SK-N-SH (cell line): ENCODE results near the gene RAD51B. TPM values are rescaled to one million over a fixed set of nuclear protein-coding genes. Genes with fewer than 3 reads are reported as not detected.
A peak's percentile ranks its signal among the peaks of the same experiment; 100 is the strongest.

ENCODE experiments used
- CTCF ChIA-PET: fragments of 300-600, 350-600 bp; formaldehyde crosslinking; extraction: SDS; loops from one replicate; lab custom pipeline; 2021; lab: Yijun Ruan, JAX
- POLR2A ChIA-PET: fragments of 350-600 bp; sonication (Branson Sonifier 250); formaldehyde crosslinking; extraction: SDS; loops from one replicate; lab custom pipeline; 2020; ENCODE audit warnings: antibody characterized with exemption, inconsistent platforms; lab: Yijun Ruan, JAX
- DNase-seq: peaks from one replicate; pipeline ENCODE4 v3.0.0; 2012
- H2AFZ ChIP-seq: fragments of 200-600 bp; sonication (generic); 2 replicates; pipeline ENCODE4 v1.8.1; 2016; ENCODE audit warnings: antibody characterized with exemption, mild to moderate bottlenecking, low read depth
- H3F3A ChIP-seq: fragments of 200-600 bp; sonication (generic); replicated peaks from 2 replicates; pipeline ENCODE3; 2016; ENCODE audit warnings: antibody characterized with exemption, mild to moderate bottlenecking; ENCODE audit not compliant: insufficient read depth
- H3K27ac ChIP-seq, 2 experiments: fragments of 200-500 bp in 1 of 2; fragments of 200-600 bp in 1 of 2; sonication (Bioruptor generic) in 1 of 2; sonication (generic), shearing (Covaris generic) in 1 of 2; 2 replicates each; pipeline versions ENCODE4 v1.5.1 to v1.6.1; 2014 to 2016; ENCODE audit warnings: low read depth in 2 of 2, inconsistent platforms in 1 of 2, low read length in 1 of 2, mild to moderate bottlenecking in 1 of 2, mixed read lengths in 1 of 2
- H3K27me3 ChIP-seq: fragments of 200-600 bp; sonication (generic), shearing (Covaris generic); 2 replicates; pipeline ENCODE4 v1.6.1; 2016; ENCODE audit warnings: mixed run types; ENCODE audit not compliant: insufficient read depth
- H3K36me3 ChIP-seq, 2 experiments: fragments of 200-500 bp in 1 of 2; fragments of 200-600 bp in 1 of 2; sonication (Bioruptor generic) in 1 of 2; sonication (generic) in 1 of 2; replicated peaks in 1 of 2; 2 replicates each; pipeline versions ENCODE3 to v1.5.1; 2014 to 2016; ENCODE audit warnings: low read length in 1 of 2, mild to moderate bottlenecking in 1 of 2; ENCODE audit not compliant: insufficient read depth in 2 of 2, control insufficient read depth in 1 of 2
- H3K4me1 ChIP-seq, 2 experiments: fragments of 200-500 bp in 1 of 2; fragments of 200-600 bp in 1 of 2; sonication (Bioruptor generic) in 1 of 2; sonication (generic), shearing (Covaris generic) in 1 of 2; 2 replicates each; pipeline versions ENCODE4 v1.5.1 to v1.6.1; 2014 to 2016; ENCODE audit warnings: low read depth in 1 of 2, low read length in 1 of 2, mixed run types in 1 of 2; ENCODE audit not compliant: insufficient read depth in 2 of 2, control insufficient read depth in 1 of 2
- H3K4me2 ChIP-seq: fragments of 200-600 bp; sonication (generic), shearing (Covaris generic); 2 replicates; pipeline ENCODE4 v1.6.1; 2017; ENCODE audit warnings: mixed run types
- H3K4me3 ChIP-seq, 2 experiments: fragments of 200-500 bp in 1 of 2; fragments of 200-600 bp in 1 of 2; sonication (Bioruptor generic) in 1 of 2; sonication (generic), shearing (Covaris generic) in 1 of 2; 2 replicates each; pipeline versions ENCODE4 v1.5.1 to v1.8.1; 2014 to 2016; ENCODE audit warnings: low read depth in 2 of 2, inconsistent platforms in 1 of 2, low read length in 1 of 2, mild to moderate bottlenecking in 1 of 2, mixed read lengths in 1 of 2, moderate library complexity in 1 of 2
- H3K79me2 ChIP-seq: fragments of 200-600 bp; sonication (generic); 2 replicates; pipeline ENCODE4 v1.8.1; 2017; ENCODE audit warnings: mild to moderate bottlenecking; ENCODE audit not compliant: insufficient read depth
- H3K9ac ChIP-seq: fragments of 200-600 bp; sonication (generic); 2 replicates; pipeline ENCODE4 v1.6.1; 2017; ENCODE audit warnings: mixed run types
- H3K9me2 ChIP-seq: fragments of 200-600 bp; sonication (generic); 2 replicates; pipeline ENCODE4 v1.6.1; 2017; ENCODE audit warnings: mixed run types
- H3K9me3 ChIP-seq: fragments of 200-600 bp; sonication (generic); 2 replicates; pipeline ENCODE4 v1.6.1; 2017; ENCODE audit warnings: mixed run types, mild to moderate bottlenecking, moderate library complexity
- H4K20me1 ChIP-seq: fragments of 200-600 bp; sonication (generic); 2 replicates; pipeline ENCODE4 v1.6.1; 2017; ENCODE audit warnings: mild to moderate bottlenecking, mixed run types; ENCODE audit not compliant: insufficient read depth
- CHD2 ChIP-seq: fragments of 150-350 bp; IDR thresholded peaks from 2 replicates; pipeline ENCODE4 v1.6.1; 2018; ENCODE audit warnings: low read length; ENCODE audit not compliant: partially characterized antibody
- CTCF ChIP-seq: fragments of 200-600 bp; sonication (generic); IDR thresholded peaks from 2 replicates; pipeline ENCODE4 v1.6.1; 2017; ENCODE audit warnings: antibody characterized with exemption, mild to moderate bottlenecking, moderate library complexity
- ELF1 ChIP-seq: IDR thresholded peaks from 2 replicates; pipeline ENCODE4 v1.4.0; 2012
- EZH2phosphoT487 ChIP-seq: fragments of 200-600 bp; sonication (generic); IDR thresholded peaks from 2 replicates; pipeline ENCODE4 v1.6.1; 2017; ENCODE audit warnings: low read depth, mixed run types, mild to moderate bottlenecking, antibody characterized with exemption, moderate library complexity, borderline replicate concordance
- FOSL2 ChIP-seq: IDR thresholded peaks from 2 replicates; pipeline ENCODE4 v1.4.0; 2012; ENCODE audit warnings: low read depth, mild to moderate bottlenecking, moderate library complexity, borderline replicate concordance
- FOXJ3 ChIP-seq: sonication (generic); formaldehyde crosslinking; IDR thresholded peaks from 2 replicates; pipeline ENCODE4 v1.5.1; 2020; ENCODE audit warnings: mild to moderate bottlenecking, missing genetic modification reagents
- GABPA ChIP-seq: IDR thresholded peaks from 2 replicates; pipeline ENCODE4 v1.4.0; 2012; ENCODE audit warnings: low read depth, mild to moderate bottlenecking
- POLR2AphosphoS5 ChIP-seq: IDR thresholded peaks from 2 replicates; pipeline ENCODE4 v1.6.1; 2012; ENCODE audit warnings: low read depth, low read length
- RAD21 ChIP-seq: IDR thresholded peaks from 2 replicates; pipeline ENCODE4 v1.6.1; 2012; ENCODE audit warnings: mild to moderate bottlenecking, low read length
- RCOR1 ChIP-seq: fragments of 150-350 bp; IDR thresholded peaks from 2 replicates; pipeline ENCODE4 v1.6.1; 2017; ENCODE audit warnings: antibody characterized with exemption, low read length
- REST ChIP-seq: IDR thresholded peaks from 2 replicates; pipeline ENCODE4 v1.6.1; 2012; ENCODE audit warnings: mild to moderate bottlenecking, low read depth, low read length, moderate library complexity
- RFX5 ChIP-seq: IDR thresholded peaks from 2 replicates; pipeline ENCODE4 v1.6.1; 2012; ENCODE audit warnings: mild to moderate bottlenecking, improper control_type of control experiment, low read length
- SIN3A ChIP-seq: IDR thresholded peaks from 2 replicates; pipeline ENCODE4 v1.6.1; 2012; ENCODE audit warnings: low read depth, mild to moderate bottlenecking, low read length, moderate library complexity, borderline replicate concordance
- USF1 ChIP-seq: IDR thresholded peaks from 2 replicates; pipeline ENCODE4 v1.4.0; 2012; ENCODE audit warnings: low read depth, borderline replicate concordance
- USF2 ChIP-seq: fragments of 150-350 bp; IDR thresholded peaks from 2 replicates; pipeline ENCODE4 v1.6.1; 2017; ENCODE audit warnings: antibody characterized with exemption, low read length, low read depth, borderline replicate concordance
- ZBTB33 ChIP-seq: IDR thresholded peaks from 2 replicates; pipeline ENCODE4 v1.4.0; 2012; ENCODE audit warnings: low read depth, borderline replicate concordance
- WGBS: methylation state at CpG from one replicate; pipeline ENCODE4 v1.1.6; 2017; ENCODE audit warnings: low lambda C conversion rate; 5-methylcytosine and 5-hydroxymethylcytosine counted together
- polyA plus RNA-seq, 3 experiments: library from polyadenylated mRNA; depleted of rRNA; stranded (reverse); fragments of >200 nt; gene quantifications; 2 replicates each; pipeline ENCODE4 v1.2.3, GENCODE V29; 2012

Gene RAD51B
- polyA plus RNA-seq, 1 of the 3 experiments (the other 2 are of a cell fraction), result 6.0 TPM

GRCh38 chr14:68672609-68673285 lies 853.2 kb downstream of the RAD51B start:
- CTCF ChIA-PET, result no interaction called here
- Histone ChIP-seq H3K9me3 (no peaks in the 10 kb centered on the region), H3K4me1 (peaks cover 0 to 10% of the 10 kb centered on the region in 2 experiments; a peak in 3 of 4 replicates), H3K27me3 (no peaks in the 10 kb centered on the region), H3K4me2 (no peak overlapping the region), H4K20me1 (no peaks in the 10 kb centered on the region), H3K9me2 (no peaks in the 10 kb centered on the region), H3K27ac (peak overlapping the region in 1 of 2 experiments; percentile 11; a peak in 1 of 4 replicates)
- TF ChIP-seq FOXJ3 (CRISPR knock-in tag) (no peak), REST (no peak), FOSL2 (no peak), RFX5 (no peak), USF2 (no peak), RAD21 (no peak), SIN3A (no peak), GABPA (no peak), RCOR1 (no peak), ELF1 (no peak), ZBTB33 (no peak), POLR2AphosphoS5 (no peak), USF1 (no peak), CHD2 (no peak), EZH2phosphoT487 (no peak), CTCF (no peak)
- TF ChIP-seq, all 33 proteins: peak for 0
- WGBS, result 67% methylated on average over 3 of the region's 3 CpGs
- H3F3A ChIP-seq, result peaks cover 13% of the 10 kb centered on the region
- no peaks in the 10 kb centered on the region for H3K79me2 ChIP-seq
- DNase-seq, result no peak
- no peak overlapping the region for H3K4me3 ChIP-seq
- no peak overlapping the region for H3K9ac ChIP-seq
- POLR2A ChIA-PET, result no interaction called here
- no peaks in the 10 kb centered on the region for H3K36me3 ChIP-seq
- H2AFZ ChIP-seq, result no peak overlapping the region
